Ishikawa (cell line): ENCODE measurements around the gene INKA2.

Experiments
- CEBPB ChIP-seq: IDR thresholded peaks from 2 replicates; pipeline ENCODE4 v1.6.1; 2012
- CREB1 ChIP-seq: IDR thresholded peaks from 2 replicates; pipeline ENCODE4 v1.6.1; 2012; ENCODE audit warnings: low read depth
- EGR1 ChIP-seq: IDR thresholded peaks from 2 replicates; pipeline ENCODE4 v1.6.1; 2012
- EP300 ChIP-seq: IDR thresholded peaks from 2 replicates; pipeline ENCODE4 v1.6.1; 2012; ENCODE audit warnings: borderline replicate concordance
- FOXM1 ChIP-seq: IDR thresholded peaks from 2 replicates; pipeline ENCODE4 v1.6.1; 2012; ENCODE audit warnings: low read depth, borderline replicate concordance
- NFIC ChIP-seq: IDR thresholded peaks from 2 replicates; pipeline ENCODE4 v1.6.1; 2012
- RAD21 ChIP-seq: IDR thresholded peaks from 2 replicates; pipeline ENCODE4 v1.6.1; 2012; ENCODE audit warnings: low read depth
- TAF1 ChIP-seq: IDR thresholded peaks from 2 replicates; pipeline ENCODE4 v1.6.1; 2012; ENCODE audit warnings: low read depth, mild to moderate bottlenecking
- TCF12 ChIP-seq: IDR thresholded peaks from 2 replicates; pipeline ENCODE4 v1.6.1; 2012; ENCODE audit warnings: low read depth
- TEAD4 ChIP-seq: IDR thresholded peaks from 2 replicates; pipeline ENCODE4 v1.6.1; 2012
- USF1 ChIP-seq: IDR thresholded peaks from 2 replicates; pipeline ENCODE4 v1.6.1; 2012
- ZBTB7A ChIP-seq: IDR thresholded peaks from 2 replicates; pipeline ENCODE4 v1.6.1; 2012; ENCODE audit warnings: low read depth
- TF ChIP-seq, protein P1 (sequence below): IDR thresholded peaks from 2 replicates; pipeline ENCODE4 v1.6.1; 2012

DNA sequence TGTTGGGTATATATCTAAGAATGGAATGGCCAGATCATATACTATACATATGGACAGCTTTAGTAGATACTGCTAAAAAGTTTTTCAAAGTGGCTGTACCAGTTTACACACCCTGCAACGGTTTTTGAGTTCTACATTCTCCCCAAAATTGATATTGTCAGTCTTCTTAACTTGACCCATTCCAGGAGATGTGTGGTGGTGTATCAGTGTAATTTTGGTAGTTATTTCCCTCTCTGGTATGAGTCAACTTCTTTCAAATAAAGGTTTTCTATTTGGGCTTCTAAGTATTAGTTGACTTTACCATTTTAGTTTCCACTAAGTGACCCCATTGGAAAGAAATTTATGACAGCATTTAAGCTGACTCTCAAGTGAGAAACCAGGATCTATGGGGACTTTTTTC, 29.2 kb downstream of the INKA2 start:
- TF ChIP-seq TAF1 (no peak), USF1 (no peak), CEBPB (no peak), NFIC (no peak), ZBTB7A (no peak), CREB1 (no peak), EGR1 (no peak), EP300 (no peak), FOXM1 (no peak), TEAD4 (no peak), TCF12 (no peak), RAD21 (no peak)
- TF ChIP-seq, protein P1, sequence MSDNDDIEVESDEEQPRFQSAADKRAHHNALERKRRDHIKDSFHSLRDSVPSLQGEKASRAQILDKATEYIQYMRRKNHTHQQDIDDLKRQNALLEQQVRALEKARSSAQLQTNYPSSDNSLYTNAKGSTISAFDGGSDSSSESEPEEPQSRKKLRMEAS, result no peak
